GM18858 (cell line): ENCODE measurements around the gene CTRB2.
"Not testable (repeated sequence)": the region's sequence is repeated elsewhere in the genome, so short reads cannot be mapped to it uniquely, and the experiment has no call there.

Experiments used
- ATAC-seq: cut with Tn5 transposase; IDR thresholded peaks from one replicate; pipeline ENCODE4 v1.9.1; 2021; ENCODE audit not compliant: unreplicated experiment

Gene CTRB2

GRCh38 chr16:75207831-75208230 lies 870 bp upstream of the CTRB2 start:
- no peak for ATAC-seq

GRCh38 chr16:75205961-75206748 lies 806 bp downstream of the CTRB2 start:
- not testable (repeated sequence) for ATAC-seq

- ATAC-seq, result not testable (repeated sequence)
Measured at GRCh38 chr16:75205438-75205837, 1.5 kb downstream of the CTRB2 start.

GRCh38 chr16:75204905-75205304 lies 2.1 kb downstream of the CTRB2 start:
- not testable (repeated sequence) for ATAC-seq

GRCh38 chr16:75204410-75204758 lies 2.6 kb downstream of the CTRB2 start:
- ATAC-seq, result no peak

GRCh38 chr16:75203667-75204409 lies 3.1 kb downstream of the CTRB2 start:
- no peak for ATAC-seq

GRCh38 chr16:75203096-75203495 lies 3.9 kb downstream of the CTRB2 start:
- ATAC-seq, result no peak

- ATAC-seq, result no peak
Measured at GRCh38 chr16:75202069-75202590, 4.8 kb downstream of the CTRB2 start.

GRCh38 chr16:75198135-75198600 lies 8.8 kb downstream of the CTRB2 start:
- no peak for ATAC-seq

GRCh38 chr16:75197522-75198134 lies 9.3 kb downstream of the CTRB2 start:
- no peak for ATAC-seq

- no peak for ATAC-seq
Measured at GRCh38 chr16:75196836-75197235, 10.1 kb downstream of the CTRB2 start.

GRCh38 chr16:75195811-75196790 lies 10.9 kb downstream of the CTRB2 start:
- ATAC-seq, result no peak

- no peak for ATAC-seq
Measured at GRCh38 chr16:75193730-75194444, 13.1 kb downstream of the CTRB2 start.

- ATAC-seq, result no peak
Measured at GRCh38 chr16:75193265-75193650, 13.7 kb downstream of the CTRB2 start.

- no peak for ATAC-seq
Measured at GRCh38 chr16:75192606-75193264, 14.2 kb downstream of the CTRB2 start.

- no peak for ATAC-seq
Measured at GRCh38 chr16:75189638-75190245, 17.2 kb downstream of the CTRB2 start.

- ATAC-seq, result no peak
Measured at GRCh38 chr16:75188832-75189477, 18.0 kb downstream of the CTRB2 start.

GRCh38 chr16:75181630-75182029 lies 25.3 kb downstream of the CTRB2 start:
- ATAC-seq, result no peak
